ENCODE data around the gene LYPD6B. TPM values are rescaled to one million over a fixed set of nuclear protein-coding genes. Genes with fewer than 3 reads are reported as not detected.

The LYPD6B gene
- total RNA-seq, 1 experiment from 2014 or later = 2.0 TPM

DNA sequence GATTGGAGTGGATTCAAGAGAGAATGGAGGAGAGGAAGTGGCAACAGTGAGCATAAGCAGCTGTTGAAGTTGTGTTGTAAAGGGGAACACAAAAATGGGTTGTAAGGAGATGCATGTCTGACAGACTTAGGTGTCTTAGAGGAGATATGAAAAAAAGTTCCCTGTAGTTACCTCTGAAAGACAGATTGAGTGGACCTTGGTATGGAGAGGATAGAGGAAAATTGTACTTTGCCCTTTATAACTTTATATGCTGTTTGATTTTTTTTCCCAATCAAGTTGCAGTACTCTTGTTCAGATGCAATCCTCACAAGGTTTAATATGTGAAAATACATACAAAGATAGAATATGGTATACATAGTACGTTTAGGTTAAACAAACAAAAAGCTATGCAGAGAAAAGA, 73.6 kb downstream of the LYPD6B start:
- ATAC-seq (no peak), DNase-seq (no peak)
- no peaks in the 10 kb centered on the region for H3K36me3 ChIP-seq (ENCODE audit: low read depth, low read length)
- H3K27me3 ChIP-seq (ENCODE audit: low read length) = peaks cover 20% of the 10 kb centered on the region
- BruUV-seq (replicated peaks) = no TSS peak
- H3K27ac ChIP-seq (ENCODE audit: low read length) = no peak overlapping the region
- H3K79me2 ChIP-seq (ENCODE audit: low read length) = no peaks in the 10 kb centered on the region
- H3K4me2 ChIP-seq (ENCODE audit: low read length) = no peak overlapping the region
- H4K20me1 ChIP-seq (ENCODE audit: low read length) = no peaks in the 10 kb centered on the region
- no peaks in the 10 kb centered on the region for H3K9me3 ChIP-seq (ENCODE audit: low read length)
- CTCF ChIA-PET = no interaction called here
- POLR2A ChIA-PET (ENCODE audit: unreplicated experiment) = no interaction called here
- H3K9me2 ChIP-seq (replicated peaks; ENCODE audit: low read length) = no peaks in the 10 kb centered on the region
- no peak overlapping the region for H3K9ac ChIP-seq (ENCODE audit: low read length)
- no peak overlapping the region for H3K4me3 ChIP-seq (ENCODE audit: low read length)
- H3K4me1 ChIP-seq (ENCODE audit: insufficient read depth, low read length) = no peaks in the 10 kb centered on the region
- H2AFZ ChIP-seq (ENCODE audit: low read length) = no peak overlapping the region
- no peak for TF ChIP-seq EZH2 (IDR thresholded peaks at IDR 0.05; ENCODE audit: low read length, unreplicated experiment)
- TF ChIP-seq, protein P1, sequence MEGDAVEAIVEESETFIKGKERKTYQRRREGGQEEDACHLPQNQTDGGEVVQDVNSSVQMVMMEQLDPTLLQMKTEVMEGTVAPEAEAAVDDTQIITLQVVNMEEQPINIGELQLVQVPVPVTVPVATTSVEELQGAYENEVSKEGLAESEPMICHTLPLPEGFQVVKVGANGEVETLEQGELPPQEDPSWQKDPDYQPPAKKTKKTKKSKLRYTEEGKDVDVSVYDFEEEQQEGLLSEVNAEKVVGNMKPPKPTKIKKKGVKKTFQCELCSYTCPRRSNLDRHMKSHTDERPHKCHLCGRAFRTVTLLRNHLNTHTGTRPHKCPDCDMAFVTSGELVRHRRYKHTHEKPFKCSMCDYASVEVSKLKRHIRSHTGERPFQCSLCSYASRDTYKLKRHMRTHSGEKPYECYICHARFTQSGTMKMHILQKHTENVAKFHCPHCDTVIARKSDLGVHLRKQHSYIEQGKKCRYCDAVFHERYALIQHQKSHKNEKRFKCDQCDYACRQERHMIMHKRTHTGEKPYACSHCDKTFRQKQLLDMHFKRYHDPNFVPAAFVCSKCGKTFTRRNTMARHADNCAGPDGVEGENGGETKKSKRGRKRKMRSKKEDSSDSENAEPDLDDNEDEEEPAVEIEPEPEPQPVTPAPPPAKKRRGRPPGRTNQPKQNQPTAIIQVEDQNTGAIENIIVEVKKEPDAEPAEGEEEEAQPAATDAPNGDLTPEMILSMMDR (conservative IDR thresholded peaks at IDR 0.05; ENCODE audit: low read depth, low read length) = no peak
- no peak for TF ChIP-seq EZH2phosphoT487 (IDR thresholded peaks at IDR 0.05; ENCODE audit: borderline replicate concordance, low read length)
- intact Hi-C loops (cut with micrococcal nuclease) = no loop called here
- H3F3A ChIP-seq (ENCODE audit: low read length, unreplicated experiment) = no peaks in the 10 kb centered on the region

DNA sequence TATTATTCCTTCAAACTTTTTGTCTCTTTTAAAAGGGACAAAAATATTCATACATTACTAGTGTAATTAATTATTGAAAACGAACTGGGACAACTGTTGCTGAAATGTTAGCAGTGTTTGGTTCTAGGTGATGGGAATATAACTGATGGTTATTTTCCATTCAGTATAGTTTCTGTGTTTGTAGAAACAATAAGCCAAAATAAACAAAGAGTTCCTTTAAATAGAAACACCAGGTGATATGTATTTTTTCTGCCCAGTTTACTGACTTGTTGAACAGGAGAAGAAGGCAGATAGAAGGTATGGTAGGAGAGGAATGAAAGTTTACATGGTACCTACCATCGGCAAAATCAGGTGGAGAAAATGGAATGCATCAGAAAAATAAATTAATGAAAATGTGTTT, 74.2 kb downstream of the LYPD6B start:
- ATAC-seq = no peak
- POLR2A ChIA-PET (ENCODE audit: unreplicated experiment) = no interaction called here

DNA sequence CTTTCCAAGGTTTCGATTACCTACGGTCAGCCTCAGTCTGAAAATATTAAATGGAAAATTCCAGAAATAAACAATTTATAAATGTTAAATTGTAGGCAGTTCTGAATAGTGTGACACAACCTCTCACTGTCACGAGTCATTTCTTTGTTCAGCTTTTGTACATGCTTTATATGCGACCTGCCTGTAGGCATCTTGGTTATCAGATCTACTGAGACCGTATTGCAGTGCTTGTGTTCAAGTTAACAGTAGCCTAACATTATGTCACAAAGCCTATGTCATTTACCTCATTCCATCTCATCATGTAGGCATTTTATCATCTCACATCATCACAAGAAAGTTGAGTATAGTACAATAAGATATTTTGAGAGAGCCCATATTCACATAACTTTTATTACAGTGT, 77.3 kb downstream of the LYPD6B start:
- Histone ChIP-seq H3K4me3 (ENCODE audit: low read length) (no peak overlapping the region), H2AFZ (ENCODE audit: low read length) (no peak overlapping the region), H3K27ac (ENCODE audit: low read length) (no peak overlapping the region), H3K4me2 (ENCODE audit: low read length) (no peak overlapping the region), H3K79me2 (ENCODE audit: low read length) (no peaks in the 10 kb centered on the region), H3K36me3 (ENCODE audit: low read depth, low read length) (no peaks in the 10 kb centered on the region), H3K4me1 (ENCODE audit: insufficient read depth, low read length) (no peaks in the 10 kb centered on the region), H3F3A (ENCODE audit: low read length, unreplicated experiment) (no peaks in the 10 kb centered on the region), H4K20me1 (ENCODE audit: low read length) (no peaks in the 10 kb centered on the region), H3K27me3 (ENCODE audit: low read length) (peaks cover 30% of the 10 kb centered on the region), H3K9me3 (ENCODE audit: low read length) (no peaks in the 10 kb centered on the region), H3K9ac (ENCODE audit: low read length) (no peak overlapping the region), H3K9me2 (replicated peaks; ENCODE audit: low read length) (no peaks in the 10 kb centered on the region)
- CTCF ChIA-PET = no interaction called here
- BruUV-seq (replicated peaks) = no TSS peak
- intact Hi-C loops (cut with micrococcal nuclease) = no loop called here
- POLR2A ChIA-PET (ENCODE audit: unreplicated experiment) = no interaction called here
- no peak for DNase-seq
- ATAC-seq = no peak
- TF ChIP-seq, protein P1 (conservative IDR thresholded peaks at IDR 0.05; ENCODE audit: low read depth, low read length) = no peak
- TF ChIP-seq EZH2 (IDR thresholded peaks at IDR 0.05; ENCODE audit: low read length, unreplicated experiment) (no peak), EZH2phosphoT487 (IDR thresholded peaks at IDR 0.05; ENCODE audit: borderline replicate concordance, low read length) (no peak)

More for the DNA sequence above, 74.2 kb downstream of the LYPD6B start:
- DNase-seq = no peak
- no peaks in the 10 kb centered on the region for H3K36me3 ChIP-seq (ENCODE audit: low read depth, low read length)
- H3K9me2 ChIP-seq (replicated peaks; ENCODE audit: low read length) = no peaks in the 10 kb centered on the region
- H3K27ac ChIP-seq (ENCODE audit: low read length) = no peak overlapping the region
- peaks cover 20% of the 10 kb centered on the region for H3K27me3 ChIP-seq (ENCODE audit: low read length)
- no peaks in the 10 kb centered on the region for H3K4me1 ChIP-seq (ENCODE audit: insufficient read depth, low read length)
- no peak overlapping the region for H2AFZ ChIP-seq (ENCODE audit: low read length)
- BruUV-seq (replicated peaks) = no TSS peak
- no peaks in the 10 kb centered on the region for H3K9me3 ChIP-seq (ENCODE audit: low read length)
- no peaks in the 10 kb centered on the region for H3K79me2 ChIP-seq (ENCODE audit: low read length)
- no peaks in the 10 kb centered on the region for H4K20me1 ChIP-seq (ENCODE audit: low read length)
- H3F3A ChIP-seq (ENCODE audit: low read length, unreplicated experiment) = no peaks in the 10 kb centered on the region
- no peak overlapping the region for H3K4me2 ChIP-seq (ENCODE audit: low read length)
- CTCF ChIA-PET = no interaction called here
- no peak overlapping the region for H3K9ac ChIP-seq (ENCODE audit: low read length)
- TF ChIP-seq EZH2phosphoT487 (IDR thresholded peaks at IDR 0.05; ENCODE audit: borderline replicate concordance, low read length) = no peak
- TF ChIP-seq, protein P1 (conservative IDR thresholded peaks at IDR 0.05; ENCODE audit: low read depth, low read length) = no peak
- no peak for TF ChIP-seq EZH2 (IDR thresholded peaks at IDR 0.05; ENCODE audit: low read length, unreplicated experiment)
- intact Hi-C loops (cut with micrococcal nuclease) = no loop called here
- H3K4me3 ChIP-seq (ENCODE audit: low read length) = no peak overlapping the region

Measured in PC-3 (cell line).